CD4-positive, alpha-beta T cell (primary cell): Measurements from ENCODE around the gene MRPL36. TPM values are rescaled to one million over a fixed set of nuclear protein-coding genes. Genes with fewer than 3 reads are reported as not detected.

Experiments
- ATAC-seq: fragments of 200-7000 bp; cut with Tn5 transposase; one replicate; pipeline ENCODE4 v1.10.0; 2022; ENCODE audit warnings: mild to moderate bottlenecking; ENCODE audit not compliant: poor library complexity
- CTCF ChIA-PET: fragments of 350-600 bp; sonication (Branson Sonifier 250); formaldehyde crosslinking; loops from one replicate; lab custom pipeline; 2021; ENCODE audit warnings: antibody characterized with exemption, inconsistent platforms; lab: Charles Lee
- POLR2A ChIA-PET: fragments of 350-600 bp; sonication (Branson Sonifier 250); formaldehyde crosslinking; loops from one replicate; lab custom pipeline; 2021; ENCODE audit warnings: antibody characterized with exemption, inconsistent platforms; lab: Charles Lee
- DNase-seq, 14 experiments: peaks; one replicate each; pipeline ENCODE4 v3.0.0-alpha.2; 2013 to 2020; ENCODE audit warnings: mixed read lengths in 2 of 14
- H3K27ac ChIP-seq, 2 donors: one replicate each; pipeline versions ENCODE4 v1.5.1 to v1.7.0; 2013; ENCODE audit warnings: low read length in 2 of 2, low read depth in 1 of 2, mild to moderate bottlenecking in 1 of 2
- H3K27me3 ChIP-seq, 2 experiments: 1 replicate in 1 of 2; 2 replicates in 1 of 2; pipeline versions ENCODE4 v1.6.1 to v1.7.0; 2013; ENCODE audit warnings: low read length in 2 of 2, control low read depth in 1 of 2, mild to moderate bottlenecking in 1 of 2, moderate library complexity in 1 of 2; ENCODE audit not compliant: insufficient read depth in 2 of 2, control insufficient read depth in 1 of 2
- H3K36me3 ChIP-seq: one replicate; pipeline ENCODE4 v1.6.1; 2013; ENCODE audit warnings: low read length, control low read depth; ENCODE audit not compliant: insufficient read depth
- H3K4me1 ChIP-seq: one replicate; pipeline ENCODE4 v1.6.1; 2013; ENCODE audit warnings: low read length, control low read depth; ENCODE audit not compliant: insufficient read depth
- H3K4me3 ChIP-seq: one replicate; pipeline ENCODE4 v1.5.1; 2013; ENCODE audit warnings: mild to moderate bottlenecking, low read length, moderate library complexity
- H3K9me3 ChIP-seq, 2 experiments: 1 replicate in 1 of 2; 2 replicates in 1 of 2; pipeline versions ENCODE4 v1.6.1 to v1.7.0; 2013; ENCODE audit warnings: low read length in 2 of 2, mild to moderate bottlenecking in 2 of 2, control low read depth in 1 of 2, moderate library complexity in 1 of 2; ENCODE audit not compliant: control insufficient read depth in 1 of 2, insufficient read depth in 1 of 2
- H3K27ac Mint-ChIP-seq: one replicate; pipeline ENCODE4 v1.8.0; 2020; ENCODE audit warnings: mixed read lengths
- H3K27me3 Mint-ChIP-seq: one replicate; pipeline ENCODE4 v1.8.0; 2021; ENCODE audit warnings: mixed read lengths
- H3K36me3 Mint-ChIP-seq: one replicate; pipeline ENCODE4 v1.8.0; 2021; ENCODE audit warnings: low read depth, mixed read lengths
- H3K4me1 Mint-ChIP-seq: one replicate; pipeline ENCODE4 v1.8.0; 2021; ENCODE audit warnings: low read depth, mixed read lengths
- H3K4me3 Mint-ChIP-seq: one replicate; pipeline ENCODE4 v1.8.0; 2020; ENCODE audit warnings: mild to moderate bottlenecking, mixed read lengths
- H3K9me3 Mint-ChIP-seq: one replicate; pipeline ENCODE4 v1.8.0; 2020; ENCODE audit warnings: mixed read lengths
- CTCF ChIP-seq: fragments of 200-600 bp; IDR thresholded peaks from one replicate; pipeline ENCODE4 v1.8.0; 2022; ENCODE audit warnings: antibody characterized with exemption, mild to moderate bottlenecking
- intact Hi-C, 2 experiments: fragments of 100-400 bp; cut with DNase I in 1 of 2; cut with micrococcal nuclease in 1 of 2; formaldehyde crosslinking; loops; one replicate each; pipeline versions ENCODE4 v1.15.1 to v1.9.0; 2023 to 2025; cut with DNase I, micrococcal nuclease
- total RNA-seq, 174 experiments: library from RNA in 2 of 174; stranded (reverse) in 2 of 174; gene quantifications; one replicate each; pipeline ENCODE4 v1.2.3 and lab custom pipeline; 2021 to 2026

The MRPL36 gene
- total RNA-seq, 2 experiments from 2014 or later, result 14.3 to 18.2 TPM

- Mint-ChIP-seq H3K4me1 (no peaks in the 10 kb centered on the region), H3K9me3 (no peaks in the 10 kb centered on the region), H3K27me3 (peaks cover 22% of the 10 kb centered on the region), H3K4me3 (no peak overlapping the region), H3K36me3 (no peaks in the 10 kb centered on the region), H3K27ac (no peak overlapping the region)
- Histone ChIP-seq H3K36me3 (no peaks in the 10 kb centered on the region), H3K4me1 (no peaks in the 10 kb centered on the region), H3K27me3 (peaks cover 0 to 4% of the 10 kb centered on the region in 2 experiments), H3K27ac (no peak overlapping the region), H3K4me3 (no peak overlapping the region), H3K9me3 (peaks cover 3 to 15% of the 10 kb centered on the region in 2 experiments)
- ChIA-PET POLR2A (no interaction called here), CTCF (interaction anchor here (0.5 kb wide), 1 partner anchor 1145 kb away, joined by 4 read pairs; no protein-coding TSS in a partner anchor)
- no peak for TF ChIP-seq CTCF
- ATAC-seq (no peak), DNase-seq (no peak)
- intact Hi-C loops, result loop anchor here (5.0 kb wide), 1 partner anchor 257 kb away; no protein-coding TSS in a partner anchor
These were observed 39.4 kb downstream of the MRPL36 start for GRCh38 chr5:1760231-1760630.

- H3K4me3 Mint-ChIP-seq, result no peak overlapping the region
- Histone ChIP-seq H3K4me1 (no peaks in the 10 kb centered on the region), H3K27me3 (peaks cover 0 to 4% of the 10 kb centered on the region in 2 experiments), H3K9me3 (peaks cover 3 to 12% of the 10 kb centered on the region in 2 experiments), H3K4me3 (no peak overlapping the region), H3K27ac (no peak overlapping the region), H3K36me3 (no peaks in the 10 kb centered on the region)
- CTCF ChIA-PET, result interaction anchor here (0.5 kb wide), 1 partner anchor 1144 kb away, joined by 4 read pairs; no protein-coding TSS in a partner anchor
- no peaks in the 10 kb centered on the region for H3K36me3 Mint-ChIP-seq
- H3K27ac Mint-ChIP-seq, result no peak overlapping the region
- intact Hi-C loops, result no loop called here
- no peaks in the 10 kb centered on the region for H3K9me3 Mint-ChIP-seq
- H3K4me1 Mint-ChIP-seq, result no peaks in the 10 kb centered on the region
- ATAC-seq (no peak), DNase-seq (peak in 1 of 14 experiments; percentile 1)
- H3K27me3 Mint-ChIP-seq, result peaks cover 16% of the 10 kb centered on the region
- POLR2A ChIA-PET, result no interaction called here
- TF ChIP-seq CTCF, result no peak
These were observed 40.2 kb downstream of the MRPL36 start for GRCh38 chr5:1759378-1759970.

DNA sequence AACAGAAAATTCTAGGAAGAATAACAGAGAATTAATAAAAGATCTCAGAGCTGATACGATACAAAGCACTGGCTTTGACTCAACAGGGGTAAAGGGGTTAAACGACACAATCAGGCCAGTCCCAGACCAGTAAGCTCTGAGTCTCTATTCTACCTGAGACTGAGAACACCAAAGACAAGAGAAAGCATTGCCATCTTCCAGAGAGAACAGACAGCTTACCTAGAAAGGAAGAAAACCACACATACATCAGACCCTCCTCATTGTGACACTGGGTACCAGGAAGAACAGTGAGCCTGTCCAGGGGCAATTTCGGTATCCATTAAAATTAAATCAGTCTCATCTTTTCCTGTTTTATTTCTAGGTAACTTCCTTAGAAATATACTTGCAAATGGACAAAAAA, 41.1 kb downstream of the MRPL36 start:
- H3K36me3 Mint-ChIP-seq, result no peaks in the 10 kb centered on the region
- H3K27me3 Mint-ChIP-seq, result peaks cover 10% of the 10 kb centered on the region
- no peaks in the 10 kb centered on the region for H3K9me3 Mint-ChIP-seq
- H3K9me3 ChIP-seq, result peaks cover 3 to 8% of the 10 kb centered on the region in 2 experiments
- no peak for TF ChIP-seq CTCF
- H3K4me1 Mint-ChIP-seq, result no peaks in the 10 kb centered on the region
- peaks cover 0 to 2% of the 10 kb centered on the region in 2 experiments for H3K27me3 ChIP-seq
- CTCF ChIA-PET, result no interaction called here
- ATAC-seq, result no peak
- H3K27ac ChIP-seq, result no peak overlapping the region
- POLR2A ChIA-PET, result no interaction called here
- intact Hi-C loops, result no loop called here
- DNase-seq, result no peak
- no peak overlapping the region for H3K27ac Mint-ChIP-seq
- no peak overlapping the region for H3K4me3 Mint-ChIP-seq
- no peaks in the 10 kb centered on the region for H3K36me3 ChIP-seq
- H3K4me1 ChIP-seq, result no peaks in the 10 kb centered on the region
- no peak overlapping the region for H3K4me3 ChIP-seq
